IMR-90 (cell line): ENCODE results near the gene ZMIZ1.

Experiments
- BHLHE40 ChIP-seq: fragments of 150-350 bp; IDR thresholded peaks from 2 replicates; pipeline ENCODE4 v1.6.1; 2016; ENCODE audit warnings: mild to moderate bottlenecking, low read depth, low read length
- CEBPB ChIP-seq: IDR thresholded peaks from 2 replicates; pipeline ENCODE4 v1.6.1; 2012; ENCODE audit warnings: low read depth, low read length, improper control_type of control experiment
- CHD1 ChIP-seq: IDR thresholded peaks from 2 replicates; pipeline ENCODE4 v1.6.1; 2012; ENCODE audit warnings: low read depth, low read length, improper control_type of control experiment
- CTCF ChIP-seq: conservative IDR thresholded peaks from 2 replicates; pipeline ENCODE4 v1.5.1; 2012; ENCODE audit warnings: mild to moderate bottlenecking, low read depth, low read length, improper control_type of control experiment
- ELK1 ChIP-seq: fragments of 150-350 bp; IDR thresholded peaks from 2 replicates; pipeline ENCODE4 v1.6.1; 2016; ENCODE audit warnings: low read depth, mild to moderate bottlenecking, low read length, moderate library complexity, borderline replicate concordance
- FOS ChIP-seq: fragments of 150-350 bp; IDR thresholded peaks from 2 replicates; pipeline ENCODE4 v1.6.1; 2016; ENCODE audit warnings: low read depth, low read length
- MAFK ChIP-seq: IDR thresholded peaks from 2 replicates; pipeline ENCODE4 v1.6.1; 2012; ENCODE audit warnings: low read depth, low read length, improper control_type of control experiment
- MXI1 ChIP-seq: IDR thresholded peaks from 2 replicates; pipeline ENCODE4 v1.6.1; 2012; ENCODE audit warnings: low read depth, mild to moderate bottlenecking, low read length, moderate library complexity, borderline replicate concordance
- NFE2L2 ChIP-seq: fragments of 150-350 bp; IDR thresholded peaks from 2 replicates; pipeline ENCODE4 v1.6.1; 2016; ENCODE audit warnings: low read depth, mild to moderate bottlenecking, low read length
- POLR2A ChIP-seq: IDR thresholded peaks from 2 replicates; pipeline ENCODE4 v1.6.1; 2012; ENCODE audit warnings: mild to moderate bottlenecking, low read depth, low read length
- RCOR1 ChIP-seq: IDR thresholded peaks from 2 replicates; pipeline ENCODE4 v1.6.1; 2012; ENCODE audit warnings: mild to moderate bottlenecking, low read length, improper control_type of control experiment; ENCODE audit not compliant: insufficient replicate concordance
- RFX5 ChIP-seq: IDR thresholded peaks from 2 replicates; pipeline ENCODE4 v1.8.0; 2012; ENCODE audit warnings: low read depth, mild to moderate bottlenecking, low read length, moderate library complexity
- USF2 ChIP-seq: fragments of 150-350 bp; IDR thresholded peaks from 2 replicates; pipeline ENCODE4 v1.6.1; 2017; ENCODE audit warnings: mild to moderate bottlenecking, antibody characterized with exemption, low read length, low read depth

GRCh38 chr10:79152423-79152817 lies 83.7 kb downstream of the ZMIZ1 start:
- TF ChIP-seq POLR2A (no peak), CTCF (no peak), USF2 (no peak), RCOR1 (no peak), ELK1 (no peak), NFE2L2 (no peak), CHD1 (no peak), FOS (no peak), RFX5 (no peak), CEBPB (no peak), MXI1 (no peak), MAFK (no peak), BHLHE40 (no peak)
